K562 (cell line): Measurements from ENCODE around the gene HOXC5. TPM values are rescaled to one million over a fixed set of nuclear protein-coding genes. Genes with fewer than 3 reads are reported as not detected.
A peak's percentile ranks its signal among the peaks of the same experiment; 100 is the strongest.

Experiments
- ARID1B ChIP-seq: fragments of 450-650 bp; IDR thresholded peaks from 2 replicates; pipeline ENCODE4 v1.6.1; 2016; ENCODE audit warnings: antibody characterized with exemption, mild to moderate bottlenecking, inconsistent platforms
- ARID3B ChIP-seq: fragments of 250-450 bp; sonication (Bioruptor Pico); IDR thresholded peaks from 2 replicates; pipeline ENCODE4 v1.4.0; 2020; ENCODE audit warnings: borderline replicate concordance
- BCL6 ChIP-seq: fragments of 250-450 bp; sonication (Bioruptor Pico); IDR thresholded peaks from 2 replicates; pipeline ENCODE4 v1.4.0; 2020
- BCOR ChIP-seq: fragments of 450-650 bp; IDR thresholded peaks from 2 replicates; pipeline ENCODE4 v1.6.1; 2016
- CCNT2 ChIP-seq: IDR thresholded peaks from 2 replicates; pipeline ENCODE4 v1.6.1; 2011; ENCODE audit warnings: borderline replicate concordance, low read depth, mild to moderate bottlenecking, moderate library complexity, mixed read lengths, low read length; ENCODE audit not compliant: insufficient read length; ENCODE audit errors: extremely low read depth
- CGGBP1 ChIP-seq: fragments of 250-450 bp; sonication (Bioruptor Pico); IDR thresholded peaks from 2 replicates; pipeline ENCODE4 v1.9.0; 2021; ENCODE audit warnings: mild to moderate bottlenecking
- CREM ChIP-seq: IDR thresholded peaks from 2 replicates; pipeline ENCODE4 v1.6.1; 2014; ENCODE audit warnings: antibody characterized with exemption, low read depth
- EWSR1 ChIP-seq: fragments of 450-650 bp; IDR thresholded peaks from 2 replicates; pipeline ENCODE4 v1.6.1; 2018; ENCODE audit warnings: borderline replicate concordance, mild to moderate bottlenecking, low read depth, moderate library complexity; ENCODE audit not compliant: partially characterized antibody
- GTF2F1 ChIP-seq: IDR thresholded peaks from 2 replicates; pipeline ENCODE4 v1.6.1; 2011; ENCODE audit warnings: low read depth, low read length, improper control_type of control experiment
- HDAC8 ChIP-seq: fragments of 450-650 bp; IDR thresholded peaks from 2 replicates; pipeline ENCODE4 v1.6.1; 2016; ENCODE audit warnings: mild to moderate bottlenecking, missing genetic modification characterization, moderate library complexity, missing compliant biosample characterization
- HDGF ChIP-seq: fragments of 450-650 bp; IDR thresholded peaks from 2 replicates; pipeline ENCODE4 v1.6.1; 2016
- HMGXB4 ChIP-seq: sonication (generic); formaldehyde crosslinking; IDR thresholded peaks from 2 replicates; pipeline ENCODE4 v1.8.1; 2023; ENCODE audit warnings: mild to moderate bottlenecking, missing genetic modification reagents
- IRF9 ChIP-seq: fragments of 450-650 bp; IDR thresholded peaks from 2 replicates; pipeline ENCODE4 v1.6.1; 2016; ENCODE audit warnings: missing biosample characterization, missing genetic modification characterization
- NR4A1 ChIP-seq, 2 experiments: fragments of 250-450 bp in 1 of 2; fragments of 450-650 bp in 1 of 2; sonication (Bioruptor Pico) in 1 of 2; IDR thresholded peaks; 2 replicates each; pipeline versions ENCODE4 v1.4.0 to v1.6.1; 2016 to 2020; ENCODE audit warnings: mild to moderate bottlenecking in 2 of 2, missing compliant biosample characterization in 1 of 2, missing genetic modification characterization in 1 of 2, moderate library complexity in 1 of 2
- PHTF2 ChIP-seq: fragments of 250-450 bp; sonication (Bioruptor Pico); IDR thresholded peaks from 2 replicates; pipeline ENCODE4 v1.5.0; 2021; ENCODE audit warnings: mild to moderate bottlenecking
- PRMT5 ChIP-seq: sonication (generic); formaldehyde crosslinking; IDR thresholded peaks from 2 replicates; pipeline ENCODE4 v1.5.0; 2020; ENCODE audit warnings: missing genetic modification reagents
- SMARCA5 ChIP-seq: fragments of 450-650 bp; IDR thresholded peaks from 2 replicates; pipeline ENCODE4 v1.6.1; 2016
- STAT5A ChIP-seq: IDR thresholded peaks from 2 replicates; pipeline ENCODE4 v1.6.1; 2012; ENCODE audit warnings: low read length, inconsistent platforms, borderline replicate concordance
- TFAM ChIP-seq: fragments of 250-450 bp; sonication (Bioruptor Pico); conservative IDR thresholded peaks from 2 replicates; pipeline ENCODE4 v1.5.0; 2021; ENCODE audit warnings: mild to moderate bottlenecking, moderate library complexity
- XRCC5 ChIP-seq: fragments of 200-400 bp; formaldehyde crosslinking; IDR thresholded peaks from 2 replicates; pipeline ENCODE4 v1.6.1; 2017; ENCODE audit warnings: low read depth, mild to moderate bottlenecking, low read length
- ZBTB26 ChIP-seq: fragments of 450-650 bp; formaldehyde crosslinking; IDR thresholded peaks from 2 replicates; pipeline ENCODE4 v1.4.0; 2022; ENCODE audit warnings: missing genetic modification characterization
- ZFPM2 ChIP-seq: fragments of 250-450 bp; sonication (Bioruptor Pico); IDR thresholded peaks from 2 replicates; pipeline ENCODE4 v1.5.1; 2022; ENCODE audit warnings: mild to moderate bottlenecking
- ZNF134 ChIP-seq: fragments of 250-450 bp; sonication (Bioruptor Pico); conservative IDR thresholded peaks from 2 replicates; pipeline ENCODE4 v1.4.0; 2020
- ZNF165 ChIP-seq: fragments of 250-450 bp; sonication (Bioruptor Pico); IDR thresholded peaks from 2 replicates; pipeline ENCODE4 v1.4.0; 2020; ENCODE audit warnings: borderline replicate concordance
- ZNF184 ChIP-seq: sonication (generic); formaldehyde crosslinking; IDR thresholded peaks from 2 replicates; pipeline ENCODE4 v1.5.0; 2020; ENCODE audit warnings: missing genetic modification reagents
- ZNF282 ChIP-seq: sonication (generic); formaldehyde crosslinking; IDR thresholded peaks from 2 replicates; pipeline ENCODE4 v1.8.1; 2023; ENCODE audit warnings: missing genetic modification reagents
- polyA plus RNA-seq, 8 experiments: library from polyadenylated mRNA; depleted of rRNA in 4 of 8; stranded (reverse) in 5 of 8; unstranded in 3 of 8; fragments of >200 nt; fragmentation: Nextera tagmentation in 2 of 8; fragmentation: Illumina TruSeq in 1 of 8; extraction: Ambion mirVana in 2 of 8; extraction: Trizol in 1 of 8; gene quantifications; 2 replicates each; pipeline versions ENCODE4 v1.2.1 to v1.2.3, GENCODE V29; 2011 to 2014; ENCODE audit warnings: inconsistent platforms in 1 of 8, missing spikeins in 1 of 8
- total RNA-seq, 7 experiments: library from RNA; depleted of rRNA in 6 of 7; stranded (reverse); fragments of >200 nt in 6 of 7; fragmentation: Illumina TruSeq in 2 of 7; extraction: Trizol in 2 of 7; gene quantifications; 2 replicates each; pipeline versions ENCODE4 v1.2.1 to v1.2.3, GENCODE V29; 2011 to 2021; ENCODE audit warnings: low replicate concordance in 1 of 7

The HOXC5 gene
- total and polyA plus RNA-seq, 9 of the 15 experiments (the other 6 are each of a cell fraction or from before 2014, with no cell fraction given), result 0.10 to 0.44 (median 0.18) TPM; not detected in 4

GRCh38 chr12:53999559-54000115 lies 33.2 kb upstream of the HOXC5 start (continued):
- TF ChIP-seq HDGF, result no peak
- no peak for TF ChIP-seq PRMT5 (CRISPR knock-in tag)
- no peak for TF ChIP-seq CGGBP1 (CRISPR knock-in tag)
- no peak for TF ChIP-seq EWSR1
- TF ChIP-seq ZNF184 (CRISPR knock-in tag), result no peak
- no peak for TF ChIP-seq ZFPM2 (CRISPR knock-in tag)
- TF ChIP-seq SMARCA5, result no peak
- 0 out of 2 replicates have a peak, but pooled peaks have one; percentile 45 for TF ChIP-seq GTF2F1
- TF ChIP-seq NR4A1 (CRISPR knock-in tag; IDR thresholded peaks at IDR 0.05), result no peak
- no peak for TF ChIP-seq NR4A1 (tag; IDR thresholded peaks at IDR 0.05)
- no peak for TF ChIP-seq BCL6
- no peak for TF ChIP-seq TFAM
- TF ChIP-seq ZNF165, result no peak
- TF ChIP-seq CCNT2, result no peak
- TF ChIP-seq ARID3B (CRISPR knock-in tag), result no peak
- no peak for TF ChIP-seq STAT5A
- TF ChIP-seq ZNF134 (CRISPR knock-in tag), result no peak
- no peak for TF ChIP-seq ZNF282 (CRISPR knock-in tag)
- TF ChIP-seq CREM, result peak; percentile 84
- TF ChIP-seq IRF9, result no peak
- TF ChIP-seq XRCC5, result no peak
- TF ChIP-seq BCOR, result no peak; the same call in 1 of the 2 replicates
- no peak for TF ChIP-seq HMGXB4 (CRISPR knock-in tag)
- no peak for TF ChIP-seq ARID1B
- no peak for TF ChIP-seq HDAC8 (tag)
- no peak for TF ChIP-seq PHTF2 (CRISPR knock-in tag)
- TF ChIP-seq ZBTB26 (CRISPR knock-in tag), result no peak
